ENCODE results near the gene TRPC6.
"Not testable (repeated sequence)": the region's sequence is repeated elsewhere in the genome, so short reads cannot be mapped to it uniquely, and the experiment has no call there.

TRPC6 gene

DNA sequence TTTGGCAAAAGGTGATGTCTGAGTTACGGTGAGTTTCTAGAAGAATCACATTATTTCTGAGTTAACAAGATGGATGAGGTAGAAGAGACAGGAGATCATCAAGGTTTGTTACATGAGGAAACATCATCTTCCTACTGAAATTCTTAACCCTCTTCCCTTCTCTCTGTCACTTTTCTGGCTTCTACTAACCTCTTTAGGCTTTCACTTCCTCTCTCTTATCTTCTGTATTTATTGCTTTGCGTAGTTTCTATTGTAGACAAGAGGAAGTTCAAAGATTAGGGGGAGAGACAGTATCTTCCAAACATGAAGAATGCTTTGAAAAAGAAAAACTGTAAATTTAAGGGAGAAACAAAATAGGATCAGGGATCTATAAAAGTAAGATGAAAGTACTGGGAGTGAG is 75.4 kb downstream of the TRPC6 start:
- Mint-ChIP-seq H3K4me1 (ENCODE audit: low read depth in 2 of 2) (no peaks in the 10 kb centered on the region), H3K4me3 (no peak overlapping the region), H3K27me3 (no peaks in the 10 kb centered on the region), H3K9me3 (peaks cover 2 to 13% of the 10 kb centered on the region in 2 donors), H3K36me3 (ENCODE audit: insufficient read depth) (no peaks in the 10 kb centered on the region), H3K27ac (no peak overlapping the region)
- ATAC-seq (replicated peaks) (no peak), DNase-seq (no peak)

DNA sequence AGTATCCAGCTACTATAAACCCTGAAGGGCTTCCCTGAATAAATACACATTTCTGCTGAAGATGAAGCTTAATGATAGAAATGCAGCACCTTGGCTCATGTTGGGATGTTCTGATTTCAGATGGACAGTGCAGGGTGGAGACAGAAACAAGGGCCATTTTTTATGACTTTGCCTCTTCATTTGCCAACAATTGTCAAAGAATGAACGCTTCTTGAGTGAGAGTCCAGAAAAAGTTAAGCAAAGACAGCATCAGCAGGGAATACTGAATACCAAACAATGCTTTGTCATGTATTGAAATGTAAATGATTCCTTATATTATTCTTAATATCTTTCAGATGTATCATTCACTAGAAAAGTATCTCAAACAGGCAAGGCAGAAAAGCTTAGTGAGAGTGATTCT is 84.9 kb downstream of the TRPC6 start:
- DNase-seq (no peak), ATAC-seq (replicated peaks) (no peak)
- no peaks in the 10 kb centered on the region for H3K4me1 Mint-ChIP-seq (ENCODE audit: low read depth in 2 of 2)
- H3K27me3 Mint-ChIP-seq: no peaks in the 10 kb centered on the region
- no peak overlapping the region for H3K27ac Mint-ChIP-seq
- H3K4me3 Mint-ChIP-seq: no peak overlapping the region
- H3K36me3 Mint-ChIP-seq (ENCODE audit: insufficient read depth): no peaks in the 10 kb centered on the region
- H3K9me3 Mint-ChIP-seq: peaks cover 0 to 18% of the 10 kb centered on the region in 2 donors

DNA sequence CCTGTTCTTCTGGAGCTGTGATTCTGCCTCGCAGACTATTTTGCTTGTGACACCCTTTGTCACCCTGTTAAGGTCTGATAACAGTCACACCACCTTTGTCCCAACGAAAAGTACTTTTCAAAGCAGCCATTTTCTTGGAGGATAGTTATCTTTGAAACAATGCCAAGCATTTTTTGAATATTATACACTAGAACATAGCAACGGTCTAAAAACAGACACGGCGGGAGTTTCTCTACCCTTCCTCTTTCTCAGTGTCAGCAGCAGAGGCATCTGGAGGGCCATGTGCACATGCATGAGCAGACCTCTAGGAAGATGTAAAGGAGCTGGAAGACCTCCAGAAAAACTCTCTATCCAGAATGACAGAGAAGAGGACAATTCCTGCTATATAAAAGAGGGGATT is 86.5 kb downstream of the TRPC6 start:
- Mint-ChIP-seq H3K4me3 (no peak overlapping the region), H3K27ac (no peak overlapping the region), H3K36me3 (ENCODE audit: insufficient read depth) (no peaks in the 10 kb centered on the region), H3K27me3 (no peaks in the 10 kb centered on the region), H3K4me1 (ENCODE audit: low read depth in 2 of 2) (no peaks in the 10 kb centered on the region), H3K9me3 (peaks cover 1 to 18% of the 10 kb centered on the region in 2 donors)
- DNase-seq: no peak
- ATAC-seq (replicated peaks): no peak

DNA sequence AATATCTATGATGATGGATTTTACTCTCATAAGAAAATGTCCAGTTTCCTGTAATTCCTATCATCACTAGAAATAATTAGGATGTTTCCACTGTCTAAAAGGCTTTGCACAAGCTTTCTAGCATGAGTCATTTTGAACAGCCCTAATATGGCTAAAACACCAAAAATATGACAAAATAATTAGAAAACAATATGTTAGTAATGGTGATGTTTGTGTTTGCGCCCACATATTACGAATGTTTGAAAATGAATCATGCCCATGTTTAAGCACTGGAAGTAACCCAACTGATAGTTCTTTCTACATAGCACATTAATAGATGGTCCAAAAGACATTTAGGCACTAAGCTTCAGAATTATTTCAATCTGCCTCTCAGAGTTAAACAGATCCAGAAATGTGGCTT is 96.0 kb downstream of the TRPC6 start:
- no peak for ATAC-seq (replicated peaks)
- no peak overlapping the region for H3K4me3 Mint-ChIP-seq
- H3K36me3 Mint-ChIP-seq (ENCODE audit: insufficient read depth): no peaks in the 10 kb centered on the region
- no peaks in the 10 kb centered on the region for H3K27me3 Mint-ChIP-seq
- H3K27ac Mint-ChIP-seq: no peak overlapping the region
- H3K9me3 Mint-ChIP-seq: no peaks in the 10 kb centered on the region
- no peaks in the 10 kb centered on the region for H3K4me1 Mint-ChIP-seq (ENCODE audit: low read depth in 2 of 2)
- DNase-seq: no peak

DNA sequence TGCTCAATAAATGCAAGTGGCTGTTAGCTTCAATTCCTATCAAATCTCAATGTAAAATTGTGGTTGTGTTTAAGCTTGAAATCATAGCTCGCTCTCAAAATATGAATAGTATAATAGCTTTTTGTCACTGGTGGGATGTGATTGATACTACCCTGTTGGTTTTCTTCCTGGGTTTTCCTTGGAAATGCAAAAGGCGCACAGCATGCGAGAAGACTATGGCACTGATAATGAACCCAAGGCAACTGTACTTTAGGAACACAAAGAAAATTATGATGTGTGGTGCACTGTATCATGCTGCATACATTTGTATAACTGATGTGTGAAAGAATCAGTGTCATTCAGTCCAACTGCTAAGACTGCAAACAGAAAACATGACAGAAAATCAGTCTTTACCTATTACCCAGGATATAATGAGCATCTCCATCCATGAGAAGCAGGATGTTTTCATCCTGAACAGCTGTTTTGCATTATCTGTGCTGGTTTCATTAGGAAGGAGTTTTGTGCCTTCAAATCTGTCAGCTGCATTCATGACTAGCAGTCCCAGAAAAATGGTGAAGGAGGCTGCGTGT is 101.2 kb downstream of the TRPC6 start:
- H3K4me3 Mint-ChIP-seq: no peak overlapping the region
- DNase-seq: no peak
- peaks cover 4% of the 10 kb centered on the region for H3K36me3 Mint-ChIP-seq (ENCODE audit: insufficient read depth)
- ATAC-seq (replicated peaks): no peak
- H3K27ac Mint-ChIP-seq: no peak overlapping the region
- H3K27me3 Mint-ChIP-seq: no peaks in the 10 kb centered on the region
- H3K4me1 Mint-ChIP-seq (ENCODE audit: low read depth in 2 of 2): no peaks in the 10 kb centered on the region
- H3K9me3 Mint-ChIP-seq: peaks cover 6 to 8% of the 10 kb centered on the region in 2 donors

DNA sequence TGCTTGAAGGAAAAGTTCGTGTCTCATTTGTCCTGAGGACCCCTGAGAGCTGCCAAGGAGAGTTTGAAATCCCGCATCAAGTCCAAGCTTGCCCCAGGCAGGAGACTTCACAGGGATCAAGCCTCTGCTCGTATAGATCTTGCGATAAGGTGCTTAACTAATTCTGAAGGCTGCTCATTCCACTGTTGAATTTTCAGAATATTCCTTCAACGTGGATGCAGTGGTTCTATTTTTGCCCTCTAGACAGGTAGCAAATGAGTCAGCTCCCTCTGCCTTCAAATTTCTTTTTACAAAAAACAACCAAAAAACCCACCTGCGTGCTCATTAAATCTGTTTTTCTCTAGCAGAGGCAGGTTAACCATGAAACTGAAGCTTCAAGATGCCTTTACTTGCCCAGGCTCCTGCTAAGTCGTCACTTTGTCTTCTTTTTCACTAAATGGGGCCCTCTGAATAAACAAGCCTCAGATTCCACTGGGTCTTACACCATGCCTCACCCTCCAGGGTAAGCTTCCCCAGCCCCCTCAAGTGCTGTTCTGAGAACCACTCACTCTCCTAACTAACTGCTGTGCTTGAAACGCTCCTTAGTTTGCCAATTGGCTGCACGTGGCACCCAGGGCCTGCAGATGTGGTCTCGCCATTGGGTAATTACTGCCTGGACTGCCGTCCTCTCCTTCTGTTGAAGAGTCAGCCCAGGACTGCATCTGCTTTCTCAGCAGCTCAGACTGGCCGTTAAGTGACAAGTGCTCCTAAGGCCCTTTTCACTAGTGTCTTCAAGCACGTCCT is 105.0 kb downstream of the TRPC6 start:
- DNase-seq (no peak), ATAC-seq (replicated peaks) (no peak)
- Mint-ChIP-seq H3K27me3 (no peaks in the 10 kb centered on the region), H3K4me3 (no peak overlapping the region), H3K4me1 (ENCODE audit: low read depth in 2 of 2) (no peaks in the 10 kb centered on the region), H3K9me3 (peaks cover 11 to 15% of the 10 kb centered on the region in 2 donors), H3K27ac (no peak overlapping the region), H3K36me3 (ENCODE audit: insufficient read depth) (peaks cover 4% of the 10 kb centered on the region)

DNA sequence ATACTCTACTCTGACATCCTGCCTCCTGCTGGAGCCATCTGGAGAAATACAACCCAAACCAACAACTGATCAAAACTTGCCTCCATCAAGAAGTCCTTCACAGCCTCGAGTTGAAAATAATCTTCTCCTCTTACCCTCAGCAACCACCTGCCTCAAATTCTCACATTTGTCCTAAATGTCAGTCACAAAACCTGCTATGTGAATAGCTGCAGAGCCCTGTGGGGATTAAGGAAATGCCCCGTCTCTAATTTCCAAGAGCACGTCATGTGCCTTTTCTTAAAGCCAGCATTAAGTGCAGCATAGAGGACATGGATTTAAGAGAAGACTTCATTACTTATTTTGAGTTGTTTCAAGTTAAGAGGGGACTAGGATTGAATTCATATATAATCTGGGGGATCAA is 105.9 kb downstream of the TRPC6 start:
- peaks cover 4% of the 10 kb centered on the region for H3K36me3 Mint-ChIP-seq (ENCODE audit: insufficient read depth)
- no peaks in the 10 kb centered on the region for H3K27me3 Mint-ChIP-seq
- no peak overlapping the region for H3K27ac Mint-ChIP-seq

DNA sequence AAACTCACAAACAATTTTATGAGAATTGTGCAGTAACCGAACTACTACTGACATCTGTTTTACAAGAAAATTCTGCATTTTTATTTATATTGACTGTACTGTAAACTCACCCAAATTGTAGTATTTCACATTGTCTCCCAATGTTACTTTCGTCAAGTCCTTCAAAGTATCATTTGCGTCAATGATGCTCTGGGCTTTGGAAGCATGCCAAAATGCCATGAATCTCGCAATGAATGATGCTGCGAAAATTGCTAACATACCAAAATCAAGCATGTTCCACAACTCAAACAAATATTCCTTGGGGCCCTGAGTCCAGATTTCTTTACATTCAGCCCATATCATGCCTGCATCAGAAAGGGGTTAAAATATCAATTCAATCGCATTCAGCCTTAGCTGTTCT is 107.6 kb downstream of the TRPC6 start:
- ATAC-seq (replicated peaks): no peak
- DNase-seq: no peak
- H3K4me1 Mint-ChIP-seq (ENCODE audit: low read depth in 2 of 2): no peaks in the 10 kb centered on the region
- no peaks in the 10 kb centered on the region for H3K27me3 Mint-ChIP-seq
- peaks cover 8 to 15% of the 10 kb centered on the region in 2 donors for H3K9me3 Mint-ChIP-seq
- H3K4me3 Mint-ChIP-seq: no peak overlapping the region
- peaks cover 4% of the 10 kb centered on the region for H3K36me3 Mint-ChIP-seq (ENCODE audit: insufficient read depth)
- no peak overlapping the region for H3K27ac Mint-ChIP-seq

More for the DNA sequence above, 105.9 kb downstream of the TRPC6 start:
- no peak for ATAC-seq (replicated peaks)
- Mint-ChIP-seq H3K4me1 (ENCODE audit: low read depth in 2 of 2) (no peaks in the 10 kb centered on the region), H3K4me3 (no peak overlapping the region), H3K9me3 (peaks cover 11 to 15% of the 10 kb centered on the region in 2 donors)
- DNase-seq: no peak

DNA sequence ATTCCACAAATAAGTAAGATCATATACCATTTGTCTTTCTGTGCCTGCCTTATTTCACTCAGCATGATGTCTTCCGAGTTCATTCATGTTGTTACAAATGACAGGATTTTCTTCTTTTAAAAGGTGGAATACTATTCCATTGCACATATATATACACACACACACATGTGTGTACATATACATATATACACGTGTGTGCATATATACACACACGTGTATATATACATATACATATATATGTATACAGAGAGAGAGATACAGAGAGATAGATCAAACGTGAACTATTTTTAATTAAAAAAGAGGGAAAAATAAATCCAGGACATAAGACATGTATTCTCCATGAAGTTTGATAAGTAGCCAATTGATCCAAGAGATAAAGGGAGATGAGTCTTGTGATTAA is 108.1 kb downstream of the TRPC6 start:
- DNase-seq (no peak), ATAC-seq (replicated peaks) (no peak)
- Mint-ChIP-seq H3K36me3 (ENCODE audit: insufficient read depth) (peaks cover 4% of the 10 kb centered on the region), H3K27me3 (no peaks in the 10 kb centered on the region), H3K4me3 (no peak overlapping the region), H3K27ac (no peak overlapping the region), H3K9me3 (peaks cover 8 to 15% of the 10 kb centered on the region in 2 donors), H3K4me1 (ENCODE audit: low read depth in 2 of 2) (no peaks in the 10 kb centered on the region)

DNA sequence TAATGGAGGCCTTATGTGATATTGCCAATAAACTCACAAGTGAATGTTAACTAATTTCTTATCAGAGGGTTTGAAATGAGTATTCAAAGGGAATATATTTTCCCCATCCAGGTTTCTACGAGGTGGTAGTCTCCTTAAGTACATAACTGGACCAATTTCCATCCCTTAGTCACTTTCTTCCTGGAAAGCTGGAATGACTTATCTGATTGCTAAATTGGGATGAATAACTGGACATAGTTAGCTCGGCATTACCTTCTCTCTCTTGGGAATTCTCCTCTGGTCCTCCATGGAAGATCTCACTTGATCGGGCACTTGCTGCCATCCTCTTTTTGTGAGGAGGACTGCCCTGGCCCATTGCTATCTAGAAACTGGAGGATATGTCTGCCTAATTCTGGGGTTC is 109.1 kb downstream of the TRPC6 start:
- no peak for DNase-seq

DNA sequence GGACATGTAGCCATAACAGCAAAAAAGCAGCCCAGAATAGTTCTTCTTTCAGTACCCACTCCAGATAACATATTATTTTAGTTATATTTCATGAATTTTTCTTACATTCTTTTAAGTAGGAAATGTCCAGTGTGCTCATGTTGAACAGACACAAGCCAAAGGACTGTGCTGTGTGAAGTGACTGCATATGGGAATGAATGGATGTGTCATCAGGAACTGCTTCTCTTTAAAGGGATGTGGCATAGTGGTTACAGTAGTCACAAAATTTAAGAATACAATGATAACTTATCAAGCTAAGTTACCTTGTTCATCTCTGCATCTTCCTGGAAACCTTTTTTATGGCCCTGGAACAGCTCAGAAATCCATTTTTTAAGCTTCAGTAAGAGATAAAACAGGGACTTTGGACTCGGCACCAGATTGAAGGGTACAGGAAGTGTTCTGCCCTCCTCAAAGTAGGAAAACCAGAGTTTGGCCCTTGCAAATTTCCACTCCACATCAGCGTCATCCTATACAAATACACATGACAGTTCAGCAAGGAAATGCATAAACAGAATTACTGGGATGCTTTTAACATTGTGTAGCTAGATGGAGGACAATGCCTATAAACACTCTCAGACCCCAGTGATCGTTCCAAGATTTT is 112.8 kb downstream of the TRPC6 start:
- no peak for ATAC-seq (replicated peaks)
- Mint-ChIP-seq H3K27ac (no peak overlapping the region), H3K36me3 (ENCODE audit: insufficient read depth) (peaks cover 2% of the 10 kb centered on the region), H3K4me3 (no peak overlapping the region), H3K4me1 (ENCODE audit: low read depth in 2 of 2) (no peaks in the 10 kb centered on the region), H3K27me3 (no peaks in the 10 kb centered on the region), H3K9me3 (peaks cover 7 to 8% of the 10 kb centered on the region in 2 donors)
- no peak for DNase-seq

More for the DNA sequence above, 109.1 kb downstream of the TRPC6 start:
- Mint-ChIP-seq H3K4me3 (no peak overlapping the region), H3K9me3 (peaks cover 10 to 15% of the 10 kb centered on the region in 2 donors), H3K27me3 (no peaks in the 10 kb centered on the region), H3K27ac (no peak overlapping the region), H3K4me1 (ENCODE audit: low read depth in 2 of 2) (no peaks in the 10 kb centered on the region), H3K36me3 (ENCODE audit: insufficient read depth) (peaks cover 4% of the 10 kb centered on the region)
- ATAC-seq (replicated peaks): no peak

DNA sequence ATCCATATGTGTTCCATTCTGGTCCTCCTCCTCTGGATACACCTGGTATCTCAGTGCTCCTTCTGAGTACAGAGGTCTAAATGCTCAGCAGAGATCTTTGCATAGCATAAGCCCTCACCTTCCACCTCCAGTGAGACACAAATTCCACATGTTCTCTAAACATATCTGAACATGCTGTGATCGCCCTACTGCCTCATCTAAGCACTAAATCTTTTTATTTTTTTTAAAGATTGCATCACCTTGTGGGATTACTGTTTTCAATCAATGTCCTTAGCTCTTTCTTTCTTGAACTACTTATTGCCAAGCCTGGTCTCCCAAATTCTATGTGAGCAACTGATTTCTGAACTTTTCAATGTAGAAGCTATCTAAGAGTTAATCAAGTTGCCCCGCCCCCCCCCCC is 113.4 kb downstream of the TRPC6 start:
- Mint-ChIP-seq H3K4me3 (no peak overlapping the region), H3K27me3 (no peaks in the 10 kb centered on the region), H3K36me3 (ENCODE audit: insufficient read depth) (peaks cover 2% of the 10 kb centered on the region), H3K9me3 (peaks cover 4 to 10% of the 10 kb centered on the region in 2 donors), H3K4me1 (ENCODE audit: low read depth in 2 of 2) (no peaks in the 10 kb centered on the region), H3K27ac (no peak overlapping the region)
- no peak for DNase-seq
- no peak for ATAC-seq (replicated peaks)

DNA sequence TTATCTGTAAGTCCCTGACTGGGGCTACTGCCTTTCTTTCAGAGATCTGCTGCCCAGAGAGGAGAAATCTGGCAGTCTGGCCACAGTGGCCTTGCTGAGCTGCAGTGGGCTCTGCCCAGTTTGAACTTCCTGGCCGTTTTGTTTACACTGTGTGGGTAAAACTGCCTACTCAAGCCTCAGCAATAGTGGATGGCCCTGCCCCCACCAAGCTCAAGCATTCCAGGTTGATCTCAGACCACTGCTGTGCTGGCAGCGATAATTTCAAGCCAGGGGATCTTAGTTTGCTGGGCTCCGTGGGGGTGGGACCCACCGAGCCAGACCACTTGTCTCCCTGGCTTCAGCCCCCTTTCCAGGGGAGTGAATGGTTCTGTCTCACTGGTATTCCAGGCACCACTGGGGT is 117.5 kb downstream of the TRPC6 start:
- DNase-seq (no peak), ATAC-seq (replicated peaks) (no peak)
- no peaks in the 10 kb centered on the region for H3K27me3 Mint-ChIP-seq
- no peak overlapping the region for H3K4me3 Mint-ChIP-seq
- H3K4me1 Mint-ChIP-seq (ENCODE audit: low read depth in 2 of 2): no peaks in the 10 kb centered on the region
- peaks cover 2% of the 10 kb centered on the region for H3K36me3 Mint-ChIP-seq (ENCODE audit: insufficient read depth)
- peaks cover 12 to 15% of the 10 kb centered on the region in 2 donors for H3K9me3 Mint-ChIP-seq
- no peak overlapping the region for H3K27ac Mint-ChIP-seq

DNA sequence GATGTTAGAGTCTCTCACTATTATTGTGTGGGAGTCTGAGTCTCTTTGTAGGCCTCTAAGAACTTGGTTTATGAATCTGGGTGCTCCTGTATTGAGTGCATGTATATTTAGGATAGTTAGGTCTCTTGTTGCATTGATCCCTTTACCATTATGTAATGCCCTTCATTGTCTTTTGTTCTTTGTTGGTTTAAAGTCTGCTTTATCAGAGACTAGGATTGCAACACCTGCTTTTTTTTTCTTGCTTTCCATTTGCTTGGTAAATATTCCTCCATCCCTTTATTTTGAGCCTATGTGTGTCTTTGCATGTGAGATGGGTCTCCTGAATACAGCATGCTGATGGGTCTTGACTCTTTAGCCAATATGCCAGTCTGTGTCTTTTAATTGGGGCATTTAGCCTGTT is 119.4 kb downstream of the TRPC6 start:
- not testable (repeated sequence) for ATAC-seq (replicated peaks); H3K36me3 Mint-ChIP-seq (ENCODE audit: insufficient read depth); H3K27me3 Mint-ChIP-seq; H3K4me1 Mint-ChIP-seq (ENCODE audit: low read depth in 2 of 2); H3K27ac Mint-ChIP-seq; DNase-seq; H3K4me3 Mint-ChIP-seq
- peaks cover 12 to 13% of the 10 kb centered on the region in 2 donors for H3K9me3 Mint-ChIP-seq

Measured in effector memory CD8-positive, alpha-beta T cell (primary cell).